GM12878 (cell line): Measurements from ENCODE around the gene PRPS2. TPM values are rescaled to one million over a fixed set of nuclear protein-coding genes. Genes with fewer than 3 reads are reported as not detected.

Experiments
- ATAC-seq: fragments of 200-7000 bp; cut with Tn5 transposase; 3 replicates; pipeline ENCODE4 v1.9.1; 2020; ENCODE audit warnings: mild to moderate bottlenecking, moderate library complexity
- BruUV-seq: library from RNA; stranded (reverse); fragments of 400-500 nt; replicated peaks from 2 replicates; lab custom pipeline; 2021; lab: Mats Ljungman, UMichigan
- CTCF ChIA-PET: fragments of 300-600 bp; sonication (Branson Sonifier 250); formaldehyde crosslinking; extraction: SDS; loops from one replicate; lab custom pipeline; 2021; ENCODE audit warnings: inconsistent platforms; lab: Yijun Ruan, JAX
- POLR2A ChIA-PET: fragments of 350-600 bp; formaldehyde crosslinking; extraction: SDS; loops from one replicate; lab custom pipeline; 2021; ENCODE audit warnings: inconsistent platforms; lab: Charles Lee
- RAD21 ChIA-PET: fragments of 300-600 bp; sonication (Branson Sonifier 250); formaldehyde crosslinking; loops from one replicate; lab custom pipeline; 2023; ENCODE audit warnings: antibody characterized with exemption; ENCODE audit not compliant: unreplicated experiment; lab: Charles Lee
- SMC1A ChIA-PET: fragments of 300-600 bp; sonication (Branson Sonifier 250); formaldehyde crosslinking; loops from one replicate; lab custom pipeline; 2023; ENCODE audit not compliant: unreplicated experiment, uncharacterized antibody; lab: Charles Lee
- DNase-seq: peaks from one replicate; pipeline ENCODE4 v3.0.0-alpha.2; 2011; ENCODE audit warnings: low read depth, low spot score
- FAIRE-seq: peaks from 3 replicates; lab custom pipeline; 2011; peaks lifted over from hg19 to GRCh38; lab: Jason Lieb, UNC
- H2AFZ ChIP-seq: 2 replicates; pipeline ENCODE4 v1.6.0; 2011; ENCODE audit warnings: low read depth, low read length, control low read depth; ENCODE audit not compliant: control insufficient read depth
- H3K27ac ChIP-seq: 2 replicates; pipeline ENCODE4 v1.5.1; 2011; ENCODE audit warnings: control low read depth; ENCODE audit not compliant: control insufficient read depth, insufficient read depth
- H3K27me3 ChIP-seq, 2 experiments: replicated peaks in 1 of 2; 2 replicates each; pipeline versions ENCODE4 v1.6.0 to v1.6.1; 2011; ENCODE audit warnings: low read length in 1 of 2; ENCODE audit not compliant: control insufficient read depth in 2 of 2, insufficient read depth in 2 of 2
- H3K36me3 ChIP-seq, 2 experiments: 2 replicates each; pipeline ENCODE4 v1.5.1; 2011; ENCODE audit warnings: low read length in 1 of 2; ENCODE audit not compliant: control insufficient read depth in 2 of 2, insufficient read depth in 2 of 2
- H3K4me1 ChIP-seq: 2 replicates; pipeline ENCODE4 v1.6.1; 2011; ENCODE audit warnings: mild to moderate bottlenecking, low read length, moderate library complexity, mixed read lengths; ENCODE audit not compliant: control insufficient read depth, insufficient read depth
- H3K4me2 ChIP-seq: 2 replicates; pipeline ENCODE4 v1.6.0; 2011; ENCODE audit warnings: control low read depth; ENCODE audit not compliant: control insufficient read depth, insufficient read depth
- H3K4me3 ChIP-seq: fragments of 200-600 bp; sonication (generic); 2 replicates; pipeline ENCODE4 v1.5.1; 2016
- H3K79me2 ChIP-seq: 2 replicates; pipeline ENCODE4 v1.6.0; 2011; ENCODE audit warnings: low read length; ENCODE audit not compliant: control insufficient read depth, insufficient read depth
- H3K9ac ChIP-seq: 2 replicates; pipeline ENCODE4 v1.8.0; 2011; ENCODE audit warnings: low read length, control low read depth, mixed read lengths; ENCODE audit not compliant: control insufficient read depth, insufficient read depth
- H3K9me3 ChIP-seq: replicated peaks from 3 replicates; pipeline ENCODE4 v1.5.1; 2011; ENCODE audit warnings: mild to moderate bottlenecking, low read length; ENCODE audit not compliant: control insufficient read depth, insufficient read depth
- H4K20me1 ChIP-seq: 2 replicates; pipeline ENCODE4 v1.6.0; 2011; ENCODE audit not compliant: control insufficient read depth, insufficient read depth
- EED ChIP-seq: sonication (generic); IDR thresholded peaks from 2 replicates; pipeline ENCODE4 v1.6.1; 2016; ENCODE audit warnings: antibody characterized with exemption, low read depth
- FOXM1 ChIP-seq: IDR thresholded peaks from 2 replicates; pipeline ENCODE4 v1.6.1; 2012; ENCODE audit warnings: low read depth, mild to moderate bottlenecking, inconsistent platforms, low read length, moderate library complexity
- KLF5 ChIP-seq: fragments of 450-650 bp; IDR thresholded peaks from 2 replicates; pipeline ENCODE4 v1.6.1; 2014; ENCODE audit warnings: mild to moderate bottlenecking; ENCODE audit not compliant: partially characterized antibody
- RCOR1 ChIP-seq: conservative IDR thresholded peaks from 2 replicates; pipeline ENCODE4 v1.6.1; 2012; ENCODE audit warnings: low read depth, low read length, improper control_type of control experiment
- ZBED1 ChIP-seq: IDR thresholded peaks from 2 replicates; pipeline ENCODE4 v1.6.1; 2016; ENCODE audit warnings: borderline replicate concordance
- WGBS: methylation state at CpG from one replicate; pipeline ENCODE4 v1.1.6; 2016; ENCODE audit warnings: low lambda C conversion rate; ENCODE audit not compliant: insufficient replicate concordance, insufficient coverage; ENCODE audit errors: missing lambda C conversion rate; 5-methylcytosine and 5-hydroxymethylcytosine counted together
- in situ Hi-C: fragments of 300-500 bp; cut with MboI; formaldehyde crosslinking; loops from 9 replicates; pipeline ENCODE4 v1.14.3; 2018; ENCODE audit warnings: mixed read lengths
- intact Hi-C: fragments of 100-400 bp; cut with micrococcal nuclease; formaldehyde crosslinking; loops from one replicate; pipeline ENCODE4 v1.14.2; 2022; ENCODE audit not compliant: unreplicated experiment
- polyA plus RNA-seq, 11 experiments: library from polyadenylated mRNA; depleted of rRNA in 4 of 11; unstranded in 6 of 11; stranded (reverse) in 5 of 11; fragments of >200 nt; fragmentation: Nextera tagmentation in 4 of 11; fragmentation: Illumina TruSeq in 1 of 11; extraction: Ambion mirVana in 4 of 11; extraction: Trizol in 1 of 11; gene quantifications; 1 replicate in 1 of 11; 2 replicates in 10 of 11; pipeline versions ENCODE4 v1.2.1 to v1.2.3, GENCODE V29; 2011 to 2016; ENCODE audit warnings: inconsistent platforms in 2 of 11, missing spikeins in 2 of 11, low read depth in 1 of 11
- total RNA-seq, 4 experiments: library from RNA; depleted of rRNA in 3 of 4; stranded (reverse); fragments of >200 nt in 3 of 4; fragmentation: Illumina TruSeq in 1 of 4; extraction: Trizol in 1 of 4; gene quantifications; 2 replicates each; pipeline versions ENCODE4 v1.2.1 to v1.2.3, GENCODE V29; 2013 to 2021
- TF ChIP-seq, protein P1 (sequence below): fragments of 450-650 bp; IDR thresholded peaks from 2 replicates; pipeline ENCODE4 v1.6.1; 2017; ENCODE audit warnings: antibody characterized with exemption, mild to moderate bottlenecking, moderate library complexity

PRPS2 gene
- total and polyA plus RNA-seq, 10 of the 15 experiments (the other 5 are each of a cell fraction or from before 2014, with no cell fraction given): 44.1 to 102 (median 58.2) TPM

DNA sequence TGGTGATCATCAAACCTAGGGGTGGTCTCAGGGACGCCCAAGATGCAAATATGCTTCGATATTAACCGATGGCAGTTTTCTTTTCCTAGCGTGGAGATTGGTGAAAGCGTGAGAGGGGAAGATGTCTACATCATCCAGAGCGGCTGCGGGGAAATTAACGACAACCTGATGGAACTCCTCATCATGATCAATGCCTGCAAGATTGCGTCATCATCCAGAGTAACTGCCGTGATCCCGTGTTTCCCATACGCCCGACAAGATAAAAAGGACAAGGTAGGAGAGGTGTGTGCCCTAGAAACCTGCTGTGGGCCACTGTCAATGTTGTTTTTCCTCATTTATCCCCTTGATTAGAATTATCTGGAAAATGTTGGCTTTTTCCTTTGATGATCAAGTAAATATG is 7.9 kb downstream of the PRPS2 start:
- in situ Hi-C loops (no loop called here), intact Hi-C loops (no loop called here)
- ChIA-PET CTCF (no interaction called here), POLR2A (interaction anchor here (0.6 kb wide), 1 partner anchor 954 kb away, joined by 3 read pairs; no protein-coding TSS in a partner anchor), RAD21 (no interaction called here), SMC1A (no interaction called here)
- peaks cover 1 to 3% of the 10 kb centered on the region in 2 experiments; a peak in 3 of 4 replicates for H3K36me3 ChIP-seq
- no peak for DNase-seq
- peaks cover 9% of the 10 kb centered on the region for H3K79me2 ChIP-seq
- no peaks in the 10 kb centered on the region for H4K20me1 ChIP-seq
- WGBS: 77% methylated on average over 13 of the region's 13 CpGs
- H3K4me1 ChIP-seq: no peaks in the 10 kb centered on the region
- H3K27ac ChIP-seq: no peak overlapping the region
- no peaks in the 10 kb centered on the region; the same call in 2 of the 3 replicates for H3K9me3 ChIP-seq
- FAIRE-seq: no peak
- no peak overlapping the region for H3K4me2 ChIP-seq
- no peak overlapping the region for H3K4me3 ChIP-seq
- H3K9ac ChIP-seq: no peak overlapping the region
- no peak overlapping the region for H2AFZ ChIP-seq
- BruUV-seq: no TSS peak
- TF ChIP-seq ZBED1 (no peak), RCOR1 (no peak)
- no peak for ATAC-seq
- H3K27me3 ChIP-seq: no peaks in the 10 kb centered on the region

DNA sequence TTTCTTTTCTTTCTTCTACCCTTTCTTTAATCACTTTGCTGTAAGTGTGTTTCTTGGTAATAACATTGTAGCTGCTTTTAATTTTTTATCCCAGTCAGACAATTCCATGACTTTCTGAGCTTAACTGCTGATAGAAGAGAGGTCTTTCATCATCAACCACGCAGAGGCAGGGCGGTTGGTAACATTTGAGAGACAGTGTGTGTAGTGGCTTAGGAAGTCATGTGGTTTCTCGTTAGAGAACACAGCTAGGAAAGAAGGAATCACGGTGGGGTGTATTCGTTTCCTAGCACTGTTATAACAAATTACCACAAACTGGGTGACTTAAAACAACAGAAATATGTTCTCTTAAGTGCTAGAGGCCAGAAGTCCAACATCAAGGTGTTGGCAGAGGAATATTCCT is 11.5 kb downstream of the PRPS2 start:
- ChIA-PET RAD21 (interaction anchor here (1.7 kb wide), 1 partner anchor 107 kb away, joined by 3 read pairs; no protein-coding TSS in a partner anchor), POLR2A (no interaction called here), CTCF (interaction anchor here (1.1 to 5.9 kb wide), 5 partner anchors 12 to 98 kb away, joined by 3 to 49 read pairs (median 6); no protein-coding TSS in a partner anchor), SMC1A (interaction anchor here (2.0 to 3.9 kb wide), 2 partner anchors 12 to 91 kb away, joined by 4 to 22 read pairs; no protein-coding TSS in a partner anchor)
- H3K36me3 ChIP-seq: peaks cover 1 to 3% of the 10 kb centered on the region in 2 experiments; a peak in 2 of 4 replicates
- no peak overlapping the region for H3K4me3 ChIP-seq
- H3K9me3 ChIP-seq: no peaks in the 10 kb centered on the region
- H3K4me1 ChIP-seq: no peaks in the 10 kb centered on the region
- H3K79me2 ChIP-seq: no peaks in the 10 kb centered on the region
- no TSS peak for BruUV-seq
- intact Hi-C loops (no loop called here), in situ Hi-C loops (no loop called here)
- no peak overlapping the region for H2AFZ ChIP-seq
- H3K27ac ChIP-seq: no peak overlapping the region
- H3K27me3 ChIP-seq: no peaks in the 10 kb centered on the region
- no peak for FAIRE-seq
- 76% methylated on average over 5 of the region's 5 CpGs for WGBS
- H3K9ac ChIP-seq: no peak overlapping the region
- TF ChIP-seq KLF5 (no peak), EED (no peak), FOXM1 (no peak)
- TF ChIP-seq, protein P1, sequence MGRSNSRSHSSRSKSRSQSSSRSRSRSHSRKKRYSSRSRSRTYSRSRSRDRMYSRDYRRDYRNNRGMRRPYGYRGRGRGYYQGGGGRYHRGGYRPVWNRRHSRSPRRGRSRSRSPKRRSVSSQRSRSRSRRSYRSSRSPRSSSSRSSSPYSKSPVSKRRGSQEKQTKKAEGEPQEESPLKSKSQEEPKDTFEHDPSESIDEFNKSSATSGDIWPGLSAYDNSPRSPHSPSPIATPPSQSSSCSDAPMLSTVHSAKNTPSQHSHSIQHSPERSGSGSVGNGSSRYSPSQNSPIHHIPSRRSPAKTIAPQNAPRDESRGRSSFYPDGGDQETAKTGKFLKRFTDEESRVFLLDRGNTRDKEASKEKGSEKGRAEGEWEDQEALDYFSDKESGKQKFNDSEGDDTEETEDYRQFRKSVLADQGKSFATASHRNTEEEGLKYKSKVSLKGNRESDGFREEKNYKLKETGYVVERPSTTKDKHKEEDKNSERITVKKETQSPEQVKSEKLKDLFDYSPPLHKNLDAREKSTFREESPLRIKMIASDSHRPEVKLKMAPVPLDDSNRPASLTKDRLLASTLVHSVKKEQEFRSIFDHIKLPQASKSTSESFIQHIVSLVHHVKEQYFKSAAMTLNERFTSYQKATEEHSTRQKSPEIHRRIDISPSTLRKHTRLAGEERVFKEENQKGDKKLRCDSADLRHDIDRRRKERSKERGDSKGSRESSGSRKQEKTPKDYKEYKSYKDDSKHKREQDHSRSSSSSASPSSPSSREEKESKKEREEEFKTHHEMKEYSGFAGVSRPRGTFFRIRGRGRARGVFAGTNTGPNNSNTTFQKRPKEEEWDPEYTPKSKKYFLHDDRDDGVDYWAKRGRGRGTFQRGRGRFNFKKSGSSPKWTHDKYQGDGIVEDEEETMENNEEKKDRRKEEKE: no peak
- H4K20me1 ChIP-seq: no peaks in the 10 kb centered on the region
- no peak overlapping the region for H3K4me2 ChIP-seq
- DNase-seq: no peak
- ATAC-seq: no peak
